Activated CD8-positive, alpha-beta memory T cell treated with anti-CD3 and anti-CD28 coated beads, Interleukin-2, amount 50 U/mL, for 48 hours (primary cell): ENCODE results near the gene ABHD17C.
"Not testable (repeated sequence)": the region's sequence is repeated elsewhere in the genome, so short reads cannot be mapped to it uniquely, and the experiment has no call there.

Source experiments
- DNase-seq: peaks from one replicate; pipeline ENCODE4 v3.0.0-alpha.2; 2020

ABHD17C gene

GRCh38 chr15:80732818-80733217 lies 37.7 kb downstream of the ABHD17C start:
- no peak for DNase-seq

- DNase-seq = no peak
Observed at GRCh38 chr15:80733460-80733859, 38.4 kb downstream of the ABHD17C start.

- no peak for DNase-seq
Observed at GRCh38 chr15:80735344-80735743, 40.2 kb downstream of the ABHD17C start.

- DNase-seq = no peak
Observed at GRCh38 chr15:80736560-80736959, 41.5 kb downstream of the ABHD17C start.

- DNase-seq = no peak
Observed at GRCh38 chr15:80739919-80740318, 44.8 kb downstream of the ABHD17C start.

GRCh38 chr15:80742081-80742480 lies 47.0 kb downstream of the ABHD17C start:
- DNase-seq = no peak

- DNase-seq = no peak
Observed at GRCh38 chr15:80743189-80743833, 48.2 kb downstream of the ABHD17C start.

GRCh38 chr15:80744415-80744814 lies 49.3 kb downstream of the ABHD17C start:
- DNase-seq = no peak

- no peak for DNase-seq
Observed at GRCh38 chr15:80744826-80745225, 49.7 kb downstream of the ABHD17C start.

- no peak for DNase-seq
Observed at GRCh38 chr15:80745888-80746287, 50.8 kb downstream of the ABHD17C start.

- no peak for DNase-seq
Observed at GRCh38 chr15:80747317-80748053, 52.4 kb downstream of the ABHD17C start.

- DNase-seq = no peak
Observed at GRCh38 chr15:80749589-80749988, 54.5 kb downstream of the ABHD17C start.

GRCh38 chr15:80750575-80750974 lies 55.5 kb downstream of the ABHD17C start:
- no peak for DNase-seq

GRCh38 chr15:80752204-80752603 lies 57.1 kb downstream of the ABHD17C start:
- no peak for DNase-seq

- DNase-seq = no peak
Observed at GRCh38 chr15:80753161-80753560, 58.1 kb downstream of the ABHD17C start.

GRCh38 chr15:80754014-80754413 lies 58.9 kb downstream of the ABHD17C start:
- DNase-seq = no peak

GRCh38 chr15:80755885-80756284 lies 60.8 kb downstream of the ABHD17C start:
- no peak for DNase-seq

- DNase-seq = no peak
Observed at GRCh38 chr15:80758130-80758745, 63.1 kb downstream of the ABHD17C start.

- DNase-seq = no peak
Observed at GRCh38 chr15:80760960-80761359, 65.8 kb downstream of the ABHD17C start.

- no peak for DNase-seq
Observed at GRCh38 chr15:80761754-80762153, 66.6 kb downstream of the ABHD17C start.

GRCh38 chr15:80763235-80763634 lies 68.1 kb downstream of the ABHD17C start:
- DNase-seq = not testable (repeated sequence)

GRCh38 chr15:80764535-80764934 lies 69.4 kb downstream of the ABHD17C start:
- DNase-seq = no peak

GRCh38 chr15:80766275-80766674 lies 71.2 kb downstream of the ABHD17C start:
- DNase-seq = no peak

- no peak for DNase-seq
Observed at GRCh38 chr15:80768158-80768557, 73.0 kb downstream of the ABHD17C start.
